Measurements from ENCODE around the gene SPACA7.

Gene SPACA7

DNA sequence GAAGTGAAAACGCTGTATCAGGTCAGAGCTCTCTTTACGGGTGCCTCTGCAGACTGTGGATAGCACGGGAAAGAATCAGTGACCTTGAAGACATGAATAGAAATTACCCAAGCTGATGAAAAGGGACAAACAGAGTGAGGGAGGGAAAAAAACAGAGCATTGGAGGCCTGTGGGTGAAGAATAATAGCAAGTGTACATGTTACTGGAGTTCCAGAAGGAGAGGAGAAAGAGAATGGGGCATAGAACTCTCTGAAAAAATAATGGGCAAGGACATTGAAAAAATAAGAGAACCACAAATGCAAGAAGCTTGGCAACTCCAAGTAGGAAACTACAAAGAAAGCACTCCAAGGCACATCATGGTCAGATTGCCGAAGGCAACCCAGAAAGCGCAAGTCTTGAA lies 86.3 kb downstream of the SPACA7 start:
- no peak for ATAC-seq
- TF ChIP-seq ZNF8 (CRISPR knock-in tag; IDR thresholded peaks at IDR 0.05) (no peak), ZNF565 (CRISPR knock-in tag; conservative IDR thresholded peaks at IDR 0.05; ENCODE audit: low read depth) (no peak), TSHZ2 (CRISPR knock-in tag; IDR thresholded peaks at IDR 0.05) (no peak), TOX (CRISPR knock-in tag; IDR thresholded peaks at IDR 0.05; ENCODE audit: borderline replicate concordance) (no peak), BACH2 (CRISPR knock-in tag; IDR thresholded peaks at IDR 0.05; ENCODE audit: borderline replicate concordance) (no peak), ZC3H10 (CRISPR knock-in tag; IDR thresholded peaks at IDR 0.05) (no peak), RARB (CRISPR knock-in tag; IDR thresholded peaks at IDR 0.05) (no peak), SNAI2 (CRISPR knock-in tag; IDR thresholded peaks at IDR 0.05) (no peak), ISL1 (CRISPR knock-in tag; IDR thresholded peaks at IDR 0.05) (no peak)
- TF ChIP-seq, protein P1, sequence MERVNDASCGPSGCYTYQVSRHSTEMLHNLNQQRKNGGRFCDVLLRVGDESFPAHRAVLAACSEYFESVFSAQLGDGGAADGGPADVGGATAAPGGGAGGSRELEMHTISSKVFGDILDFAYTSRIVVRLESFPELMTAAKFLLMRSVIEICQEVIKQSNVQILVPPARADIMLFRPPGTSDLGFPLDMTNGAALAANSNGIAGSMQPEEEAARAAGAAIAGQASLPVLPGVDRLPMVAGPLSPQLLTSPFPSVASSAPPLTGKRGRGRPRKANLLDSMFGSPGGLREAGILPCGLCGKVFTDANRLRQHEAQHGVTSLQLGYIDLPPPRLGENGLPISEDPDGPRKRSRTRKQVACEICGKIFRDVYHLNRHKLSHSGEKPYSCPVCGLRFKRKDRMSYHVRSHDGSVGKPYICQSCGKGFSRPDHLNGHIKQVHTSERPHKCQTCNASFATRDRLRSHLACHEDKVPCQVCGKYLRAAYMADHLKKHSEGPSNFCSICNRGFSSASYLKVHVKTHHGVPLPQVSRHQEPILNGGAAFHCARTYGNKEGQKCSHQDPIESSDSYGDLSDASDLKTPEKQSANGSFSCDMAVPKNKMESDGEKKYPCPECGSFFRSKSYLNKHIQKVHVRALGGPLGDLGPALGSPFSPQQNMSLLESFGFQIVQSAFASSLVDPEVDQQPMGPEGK (CRISPR knock-in tag; IDR thresholded peaks at IDR 0.05; ENCODE audit: borderline replicate concordance) = no peak

- no peak for ATAC-seq
- TF ChIP-seq OSR1 (CRISPR knock-in tag; IDR thresholded peaks at IDR 0.05) (no peak), SNAI2 (CRISPR knock-in tag; IDR thresholded peaks at IDR 0.05) (no peak)
Observed at GRCh38 chr13:112464720-112465119, 88.6 kb downstream of the SPACA7 start.

DNA sequence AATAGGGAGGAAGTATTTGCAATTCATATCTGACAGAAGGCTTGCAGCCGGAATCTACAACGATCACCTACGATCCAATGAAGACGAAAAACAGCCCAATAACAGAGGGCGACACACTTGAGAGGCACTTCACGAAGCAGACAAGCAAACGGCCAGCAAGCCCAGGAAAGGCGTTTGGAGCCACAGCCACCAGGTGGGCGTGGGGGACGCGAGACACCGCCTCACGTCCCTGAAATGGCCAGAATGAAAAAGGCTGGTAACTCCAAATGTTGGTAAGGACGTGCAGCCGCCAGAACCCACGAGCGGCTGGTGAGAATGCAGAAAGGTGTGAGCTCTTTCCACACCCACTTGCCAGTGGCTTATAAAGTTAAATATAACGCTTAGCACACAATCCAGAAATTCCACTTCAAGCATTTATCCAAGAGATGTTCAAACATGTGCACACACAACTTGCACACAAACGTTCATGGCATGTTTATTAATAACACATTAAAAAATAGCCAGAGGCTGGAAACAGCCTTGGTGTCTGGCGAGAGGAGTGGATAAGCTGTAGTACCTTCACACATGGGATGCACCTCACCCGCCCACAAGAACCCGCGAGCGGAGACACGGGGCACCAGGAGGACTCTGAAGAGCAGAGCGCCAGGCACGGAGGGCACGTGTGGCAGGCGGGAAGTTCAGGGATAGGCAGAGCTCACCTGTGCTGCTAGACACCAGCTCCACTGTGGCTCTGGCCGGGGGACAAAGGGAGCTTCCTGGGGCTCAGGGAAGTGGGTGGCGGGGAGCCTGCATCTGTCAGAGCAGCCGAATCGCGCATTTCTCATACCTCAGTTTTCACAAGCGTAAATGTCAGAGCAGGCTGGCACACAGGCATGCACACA lies 89.3 kb downstream of the SPACA7 start:
- TF ChIP-seq CSDC2 (CRISPR knock-in tag; IDR thresholded peaks at IDR 0.05) = no peak
- no peak for TF ChIP-seq ZFP3 (CRISPR knock-in tag; IDR thresholded peaks at IDR 0.05)
- no peak for TF ChIP-seq CSRNP3 (CRISPR knock-in tag; IDR thresholded peaks at IDR 0.05)
- no peak for TF ChIP-seq SNAI2 (CRISPR knock-in tag; IDR thresholded peaks at IDR 0.05)
- no peak for TF ChIP-seq ZFP30 (CRISPR knock-in tag; IDR thresholded peaks at IDR 0.05)
- TF ChIP-seq OSR1 (CRISPR knock-in tag; IDR thresholded peaks at IDR 0.05) = no peak
- no peak for TF ChIP-seq RARB (CRISPR knock-in tag; IDR thresholded peaks at IDR 0.05)
- ATAC-seq = no peak

DNA sequence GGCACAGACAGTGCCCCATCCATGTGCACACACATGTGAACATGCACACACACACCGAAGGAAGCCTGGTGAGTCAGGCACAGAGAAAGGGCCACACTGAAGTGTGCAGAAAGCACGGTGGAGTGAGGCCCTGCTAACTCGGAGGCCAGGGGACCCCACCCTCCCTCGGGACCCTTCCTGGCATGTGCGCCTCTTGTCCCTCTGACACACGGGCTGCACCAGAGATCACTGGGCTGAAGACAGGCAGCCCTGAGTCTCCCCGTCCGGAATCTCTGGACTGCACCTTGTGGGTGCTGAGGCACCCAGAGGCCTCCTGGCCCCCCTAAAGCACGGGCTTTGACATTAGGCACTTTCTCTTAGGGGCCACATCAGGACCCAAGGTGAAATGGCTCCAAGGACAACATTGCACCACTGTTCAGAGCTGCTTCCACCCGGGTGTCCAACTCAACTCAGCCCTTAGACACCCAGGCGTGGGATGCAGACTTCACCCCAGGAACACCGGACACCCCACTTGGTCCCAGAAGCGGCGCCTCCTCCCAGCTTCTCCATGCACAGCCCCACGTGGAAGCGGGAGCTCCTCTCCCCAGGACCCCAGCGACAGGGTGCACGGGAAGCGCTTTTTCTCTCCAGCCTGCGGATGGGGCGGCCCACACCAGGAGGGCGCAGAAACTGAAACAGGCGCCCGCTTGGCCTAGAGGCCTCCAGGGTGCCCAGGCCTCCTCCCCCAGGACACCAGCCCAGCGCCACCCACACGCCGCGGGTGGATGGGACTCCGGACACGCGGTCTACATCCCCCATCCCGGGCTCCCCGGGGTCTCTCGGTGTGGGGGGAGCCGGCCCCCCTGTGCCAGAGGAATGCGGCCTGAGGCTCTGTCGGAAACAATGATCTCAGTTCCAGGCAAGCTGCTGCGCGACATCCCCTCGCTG lies 90.2 kb downstream of the SPACA7 start:
- ATAC-seq = no peak
- no peak for TF ChIP-seq ZNF70 (CRISPR knock-in tag; IDR thresholded peaks at IDR 0.05)

DNA sequence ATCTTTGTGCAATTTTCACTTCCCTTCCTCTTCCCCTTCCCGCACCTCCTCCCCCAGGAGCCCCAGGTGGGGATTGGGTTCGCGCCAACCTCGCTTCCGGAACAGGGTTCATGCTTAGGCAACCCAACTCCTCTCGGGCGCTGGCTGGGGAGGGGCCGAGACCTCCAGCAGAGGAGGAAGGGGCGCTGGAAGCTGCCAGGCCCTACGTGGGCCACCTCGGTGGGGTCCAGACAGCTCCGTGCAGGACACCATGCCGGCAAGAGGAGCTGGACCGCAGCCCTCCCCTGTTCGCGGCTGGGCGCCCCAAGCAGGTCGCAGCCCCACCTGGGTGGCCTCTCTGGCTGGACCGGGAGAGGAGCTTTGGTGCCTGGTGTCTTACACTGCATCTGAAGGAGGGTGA lies 91.1 kb downstream of the SPACA7 start:
- ATAC-seq = no peak
- no peak for TF ChIP-seq GLIS3 (CRISPR knock-in tag; IDR thresholded peaks at IDR 0.05)

DNA sequence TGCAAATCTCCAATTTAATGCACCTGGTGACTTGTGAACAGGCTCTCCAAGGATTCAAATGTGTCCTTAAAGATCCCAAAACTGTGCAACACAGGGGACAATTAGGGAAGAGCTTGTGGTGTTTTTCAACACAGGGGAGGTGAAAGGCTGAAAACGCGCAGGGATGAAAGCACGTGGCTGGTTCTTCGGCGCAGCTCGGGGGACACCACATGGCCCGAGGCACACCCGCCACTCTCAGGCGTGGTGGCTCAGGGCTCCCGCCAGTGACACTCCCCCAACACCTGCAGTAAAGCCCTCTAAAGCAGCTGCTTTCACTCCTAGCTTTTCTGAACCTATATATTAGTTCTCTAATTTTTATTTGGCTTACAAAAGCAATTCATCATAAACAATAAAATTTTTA lies 91.9 kb downstream of the SPACA7 start:
- ATAC-seq = no peak
- no peak for TF ChIP-seq ESRRG (CRISPR knock-in tag; IDR thresholded peaks at IDR 0.05)
- TF ChIP-seq TCF4 (CRISPR knock-in tag; IDR thresholded peaks at IDR 0.05; ENCODE audit: borderline replicate concordance) = no peak
- TF ChIP-seq TOX (CRISPR knock-in tag; IDR thresholded peaks at IDR 0.05; ENCODE audit: borderline replicate concordance) = no peak
- TF ChIP-seq CSDC2 (CRISPR knock-in tag; IDR thresholded peaks at IDR 0.05) = no peak
- TF ChIP-seq ZNF8 (CRISPR knock-in tag; IDR thresholded peaks at IDR 0.05) = no peak
- no peak for TF ChIP-seq POU6F1 (CRISPR knock-in tag; IDR thresholded peaks at IDR 0.05; ENCODE audit: borderline replicate concordance, low read depth)
- no peak for TF ChIP-seq CSRNP3 (CRISPR knock-in tag; IDR thresholded peaks at IDR 0.05)
- no peak for TF ChIP-seq GLIS3 (CRISPR knock-in tag; IDR thresholded peaks at IDR 0.05)

Measured in SK-N-SH treated with all-trans-retinoic acid at 6 μM for 48 hours (cell line).